ENCODE results near the gene PACRG. TPM values are rescaled to one million over a fixed set of nuclear protein-coding genes. Genes with fewer than 3 reads are reported as not detected.
A peak's percentile ranks its signal among the peaks of the same experiment; 100 is the strongest.

Gene PACRG
- total RNA-seq, 2 experiments from 2014 or later: 0.78 TPM; not detected in 1

- ATAC-seq (no peak), DNase-seq (no peak)
- Mint-ChIP-seq H3K4me3 (no peak overlapping the region), H3K9me3 (ENCODE audit: insufficient read depth) (no peaks in the 10 kb centered on the region), H3K36me3 (ENCODE audit: low read depth) (no peaks in the 10 kb centered on the region), H3K27me3 (ENCODE audit: low read depth) (no peaks in the 10 kb centered on the region), H3K27ac (no peak overlapping the region), H3K4me1 (ENCODE audit: low read depth) (no peaks in the 10 kb centered on the region)
- POLR2A ChIA-PET: no interaction called here
- CTCF ChIA-PET: no interaction called here
These were observed 16.4 kb upstream of the PACRG start for GRCh38 chr6:162711376-162711775.

GRCh38 chr6:162712694-162713093 lies 15.1 kb upstream of the PACRG start:
- no peak for DNase-seq
- no peak overlapping the region for H3K4me3 Mint-ChIP-seq
- H3K36me3 Mint-ChIP-seq (ENCODE audit: low read depth): no peaks in the 10 kb centered on the region
- H3K27ac Mint-ChIP-seq: no peak overlapping the region
- ChIA-PET CTCF (no interaction called here), POLR2A (no interaction called here)
- H3K9me3 Mint-ChIP-seq (ENCODE audit: insufficient read depth): no peaks in the 10 kb centered on the region
- no peak for ATAC-seq
- no peaks in the 10 kb centered on the region for H3K27me3 Mint-ChIP-seq (ENCODE audit: low read depth)
- H3K4me1 Mint-ChIP-seq (ENCODE audit: low read depth): no peaks in the 10 kb centered on the region

- no peaks in the 10 kb centered on the region for H3K9me3 Mint-ChIP-seq (ENCODE audit: insufficient read depth)
These were observed 13.6 kb upstream of the PACRG start for GRCh38 chr6:162713974-162714780.

GRCh38 chr6:162715601-162716000 lies 12.2 kb upstream of the PACRG start:
- Mint-ChIP-seq H3K27ac (no peak overlapping the region), H3K4me1 (ENCODE audit: low read depth) (no peaks in the 10 kb centered on the region), H3K36me3 (ENCODE audit: low read depth) (no peaks in the 10 kb centered on the region), H3K27me3 (ENCODE audit: low read depth) (no peaks in the 10 kb centered on the region), H3K9me3 (ENCODE audit: insufficient read depth) (no peaks in the 10 kb centered on the region), H3K4me3 (no peak overlapping the region)
- ATAC-seq (no peak), DNase-seq (no peak)
- ChIA-PET POLR2A (no interaction called here), CTCF (no interaction called here)

More at GRCh38 chr6:162713974-162714780, 13.6 kb upstream of the PACRG start:
- Mint-ChIP-seq H3K4me3 (no peak overlapping the region), H3K27ac (no peak overlapping the region), H3K27me3 (ENCODE audit: low read depth) (no peaks in the 10 kb centered on the region), H3K4me1 (ENCODE audit: low read depth) (no peaks in the 10 kb centered on the region), H3K36me3 (ENCODE audit: low read depth) (no peaks in the 10 kb centered on the region)
- ATAC-seq: no peak
- no peak for DNase-seq
- ChIA-PET POLR2A (no interaction called here), CTCF (no interaction called here)

- H3K4me1 Mint-ChIP-seq (ENCODE audit: low read depth): no peaks in the 10 kb centered on the region
- H3K9me3 Mint-ChIP-seq (ENCODE audit: insufficient read depth): no peaks in the 10 kb centered on the region
- H3K27me3 Mint-ChIP-seq (ENCODE audit: low read depth): no peaks in the 10 kb centered on the region
- ATAC-seq: no peak
- ChIA-PET CTCF (no interaction called here), POLR2A (no interaction called here)
- no peak for DNase-seq
- no peaks in the 10 kb centered on the region for H3K36me3 Mint-ChIP-seq (ENCODE audit: low read depth)
- no peak overlapping the region for H3K27ac Mint-ChIP-seq
- H3K4me3 Mint-ChIP-seq: no peak overlapping the region
These were observed 8.2 kb upstream of the PACRG start for GRCh38 chr6:162719528-162719927.

- H3K36me3 Mint-ChIP-seq (ENCODE audit: low read depth): no peaks in the 10 kb centered on the region
- no peaks in the 10 kb centered on the region for H3K4me1 Mint-ChIP-seq (ENCODE audit: low read depth)
- no peaks in the 10 kb centered on the region for H3K27me3 Mint-ChIP-seq (ENCODE audit: low read depth)
- no peak overlapping the region for H3K4me3 Mint-ChIP-seq
- no peak overlapping the region for H3K27ac Mint-ChIP-seq
- ATAC-seq (no peak), DNase-seq (no peak)
- ChIA-PET CTCF (no interaction called here), POLR2A (no interaction called here)
- H3K9me3 Mint-ChIP-seq (ENCODE audit: insufficient read depth): no peaks in the 10 kb centered on the region
These were observed 6.4 kb upstream of the PACRG start for GRCh38 chr6:162721404-162721687.

- peaks cover 6% of the 10 kb centered on the region for H3K4me1 Mint-ChIP-seq (ENCODE audit: low read depth)
- no peak overlapping the region for H3K27ac Mint-ChIP-seq
- ATAC-seq (no peak), DNase-seq (no peak)
- H3K36me3 Mint-ChIP-seq (ENCODE audit: low read depth): peaks cover 2% of the 10 kb centered on the region
- H3K4me3 Mint-ChIP-seq: no peak overlapping the region
- no peaks in the 10 kb centered on the region for H3K27me3 Mint-ChIP-seq (ENCODE audit: low read depth)
- ChIA-PET POLR2A (no interaction called here), CTCF (no interaction called here)
- H3K9me3 Mint-ChIP-seq (ENCODE audit: insufficient read depth): no peaks in the 10 kb centered on the region
These were observed 5.5 kb upstream of the PACRG start for GRCh38 chr6:162722226-162722625.

GRCh38 chr6:162722633-162723032 lies 5.1 kb upstream of the PACRG start:
- ChIA-PET POLR2A (no interaction called here), CTCF (no interaction called here)
- peaks cover 2% of the 10 kb centered on the region for H3K36me3 Mint-ChIP-seq (ENCODE audit: low read depth)
- H3K4me1 Mint-ChIP-seq (ENCODE audit: low read depth): peaks cover 6% of the 10 kb centered on the region
- H3K27me3 Mint-ChIP-seq (ENCODE audit: low read depth): no peaks in the 10 kb centered on the region
- ATAC-seq (no peak), DNase-seq (no peak)
- no peak overlapping the region for H3K4me3 Mint-ChIP-seq
- H3K9me3 Mint-ChIP-seq (ENCODE audit: insufficient read depth): no peaks in the 10 kb centered on the region
- H3K27ac Mint-ChIP-seq: no peak overlapping the region

- H3K36me3 Mint-ChIP-seq (ENCODE audit: low read depth): peaks cover 2% of the 10 kb centered on the region
- H3K27me3 Mint-ChIP-seq (ENCODE audit: low read depth): no peaks in the 10 kb centered on the region
- POLR2A ChIA-PET: no interaction called here
These were observed 840 bp upstream of the PACRG start for GRCh38 chr6:162726947-162727321.

GRCh38 chr6:162728197-162728596 lies 423 bp downstream of the PACRG start:
- no peak for ATAC-seq
- DNase-seq: no peak
- H3K9me3 Mint-ChIP-seq (ENCODE audit: insufficient read depth): no peaks in the 10 kb centered on the region
- CTCF ChIA-PET: no interaction called here
- peak overlapping the region; percentile 40 for H3K4me3 Mint-ChIP-seq
- no peaks in the 10 kb centered on the region for H3K27me3 Mint-ChIP-seq (ENCODE audit: low read depth)
- POLR2A ChIA-PET: no interaction called here
- H3K4me1 Mint-ChIP-seq (ENCODE audit: low read depth): peaks cover 11% of the 10 kb centered on the region
- peaks cover 2% of the 10 kb centered on the region for H3K36me3 Mint-ChIP-seq (ENCODE audit: low read depth)
- H3K27ac Mint-ChIP-seq: peak overlapping the region; percentile 43

More at GRCh38 chr6:162726947-162727321, 840 bp upstream of the PACRG start:
- DNase-seq (no peak), ATAC-seq (no peak)
- Mint-ChIP-seq H3K4me1 (ENCODE audit: low read depth) (peaks cover 11% of the 10 kb centered on the region), H3K4me3 (peak overlapping the region; percentile 88), H3K27ac (peak overlapping the region; percentile 86), H3K9me3 (ENCODE audit: insufficient read depth) (no peaks in the 10 kb centered on the region)
- CTCF ChIA-PET: no interaction called here

- ATAC-seq: no peak
- Mint-ChIP-seq H3K27me3 (ENCODE audit: low read depth) (no peaks in the 10 kb centered on the region), H3K27ac (peak overlapping the region; percentile 33), H3K36me3 (ENCODE audit: low read depth) (peaks cover 2% of the 10 kb centered on the region), H3K4me3 (no peak overlapping the region), H3K9me3 (ENCODE audit: insufficient read depth) (peaks cover 3% of the 10 kb centered on the region), H3K4me1 (ENCODE audit: low read depth) (peaks cover 15% of the 10 kb centered on the region)
- POLR2A ChIA-PET: no interaction called here
- no peak for DNase-seq
- CTCF ChIA-PET: no interaction called here
These were observed 932 bp downstream of the PACRG start for GRCh38 chr6:162728706-162729105.

- H3K27me3 Mint-ChIP-seq (ENCODE audit: low read depth): peaks cover 3% of the 10 kb centered on the region
- POLR2A ChIA-PET: no interaction called here
- H3K36me3 Mint-ChIP-seq (ENCODE audit: low read depth): peaks cover 2% of the 10 kb centered on the region
- CTCF ChIA-PET: no interaction called here
- DNase-seq: no peak
- H3K9me3 Mint-ChIP-seq (ENCODE audit: insufficient read depth): peaks cover 5% of the 10 kb centered on the region
- peaks cover 17% of the 10 kb centered on the region for H3K4me1 Mint-ChIP-seq (ENCODE audit: low read depth)
- H3K27ac Mint-ChIP-seq: no peak overlapping the region
- ATAC-seq: no peak
- H3K4me3 Mint-ChIP-seq: no peak overlapping the region
These were observed 2.7 kb downstream of the PACRG start for GRCh38 chr6:162730502-162730901.

- DNase-seq (peak; percentile 26), ATAC-seq (no peak)
- Mint-ChIP-seq H3K4me3 (no peak overlapping the region), H3K27ac (no peak overlapping the region), H3K9me3 (ENCODE audit: insufficient read depth) (peaks cover 5% of the 10 kb centered on the region), H3K27me3 (ENCODE audit: low read depth) (peaks cover 3% of the 10 kb centered on the region), H3K36me3 (ENCODE audit: low read depth) (no peaks in the 10 kb centered on the region), H3K4me1 (ENCODE audit: low read depth) (peaks cover 6% of the 10 kb centered on the region)
- CTCF ChIA-PET: no interaction called here
- POLR2A ChIA-PET: interaction anchor here (0.6 kb wide), 1 partner anchor 105 kb away, joined by 4 read pairs; no protein-coding TSS in a partner anchor
These were observed 5.7 kb downstream of the PACRG start for GRCh38 chr6:162733489-162733888.

Data from activated CD8-positive, alpha-beta T cell treated with anti-CD3 and anti-CD28 coated beads, Interleukin-2, amount 10 ng/mL, durations not matched to agents 7 days and 5 days (primary cell).